H1 (cell line): Measurements from ENCODE around the gene IL10RA. TPM values are rescaled to one million over a fixed set of nuclear protein-coding genes. Genes with fewer than 3 reads are reported as not detected.

Experiments used
- CTCF ChIA-PET: fragments of 300-600 bp; sonication (Branson Sonifier 250); formaldehyde crosslinking; loops from one replicate; lab custom pipeline; 2021; ENCODE audit not compliant: partially characterized antibody; lab: Charles Lee
- POLR2A ChIA-PET: fragments of 300-600 bp; sonication (Branson Sonifier 250); formaldehyde crosslinking; loops from one replicate; lab custom pipeline; 2021; ENCODE audit warnings: inconsistent platforms; ENCODE audit not compliant: partially characterized antibody; lab: Charles Lee
- DNase-seq, 2 experiments: peaks; one replicate each; pipeline versions ENCODE4 v3.0.0 to v3.0.0-alpha.2; 2010 to 2022; ENCODE audit warnings: low spot score in 2 of 2, low read depth in 1 of 2, mixed read lengths in 1 of 2
- FAIRE-seq: peaks from 2 replicates; lab custom pipeline; 2011; peaks lifted over from hg19 to GRCh38; lab: Jason Lieb, UNC
- H2AFZ ChIP-seq: 2 replicates; pipeline ENCODE4 v1.8.1; 2012; ENCODE audit warnings: low read length, inconsistent platforms
- H2AK5ac ChIP-seq: 2 replicates; pipeline ENCODE4 v1.6.1; 2013; ENCODE audit warnings: low read depth, low read length
- H2BK120ac ChIP-seq: replicated peaks from 2 replicates; pipeline ENCODE3; 2013; ENCODE audit warnings: low read depth, low read length, inconsistent platforms
- H2BK12ac ChIP-seq: 2 replicates; pipeline ENCODE4 v1.6.1; 2013; ENCODE audit warnings: low read depth, low read length
- H2BK15ac ChIP-seq: 2 replicates; pipeline ENCODE4 v1.6.1; 2013; ENCODE audit warnings: low read length
- H2BK20ac ChIP-seq: 2 replicates; pipeline ENCODE4 v1.6.1; 2013; ENCODE audit warnings: low read length
- H2BK5ac ChIP-seq: 2 replicates; pipeline ENCODE4 v1.6.1; 2013; ENCODE audit warnings: low read depth, low read length
- H3K14ac ChIP-seq: 2 replicates; pipeline ENCODE4 v1.6.1; 2013; ENCODE audit warnings: inconsistent platforms; ENCODE audit not compliant: insufficient read length
- H3K18ac ChIP-seq: 2 replicates; pipeline ENCODE4 v1.6.1; 2013; ENCODE audit warnings: low read length; ENCODE audit errors: extremely low read depth
- H3K23ac ChIP-seq: 2 replicates; pipeline ENCODE4 v1.6.1; 2013; ENCODE audit warnings: inconsistent platforms; ENCODE audit not compliant: insufficient read length
- H3K23me2 ChIP-seq: 2 replicates; pipeline ENCODE4 v1.6.1; 2013; ENCODE audit warnings: low read depth, low read length
- H3K27ac ChIP-seq: 2 replicates; pipeline ENCODE4 v1.6.1; 2011; ENCODE audit warnings: low read depth, low read length, inconsistent platforms
- H3K27me3 ChIP-seq, 4 experiments: replicated peaks in 1 of 4; 1 replicate in 1 of 4; 2 replicates in 3 of 4; pipeline versions ENCODE4 v1.6.1 to v1.8.1; 2011 to 2013; ENCODE audit warnings: low read length in 3 of 4, mild to moderate bottlenecking in 3 of 4, inconsistent platforms in 2 of 4, mixed read lengths in 2 of 4, moderate library complexity in 1 of 4; ENCODE audit not compliant: control insufficient read depth in 3 of 4, insufficient read depth in 3 of 4; ENCODE audit errors: extremely low read depth in 1 of 4
- H3K36me3 ChIP-seq, 4 experiments: 2 replicates each; pipeline versions ENCODE4 v1.6.1 to v1.8.1; 2011 to 2013; ENCODE audit warnings: mild to moderate bottlenecking in 4 of 4, low read length in 3 of 4, moderate library complexity in 2 of 4, control low read depth in 1 of 4, inconsistent platforms in 1 of 4; ENCODE audit not compliant: insufficient read depth in 4 of 4, control insufficient read depth in 2 of 4
- H3K4ac ChIP-seq: replicated peaks from 2 replicates; pipeline ENCODE3; 2013; ENCODE audit warnings: low read length, low read depth, mixed read lengths, inconsistent platforms; ENCODE audit not compliant: insufficient read length
- H3K4me1 ChIP-seq, 4 experiments: replicated peaks in 1 of 4; 1 replicate in 1 of 4; 2 replicates in 3 of 4; pipeline versions ENCODE4 v1.6.1 to v1.8.1; 2011 to 2013; ENCODE audit warnings: low read length in 3 of 4, inconsistent platforms in 2 of 4, mixed read lengths in 1 of 4; ENCODE audit not compliant: insufficient read depth in 4 of 4, control insufficient read depth in 3 of 4
- H3K4me2 ChIP-seq, 2 experiments: 2 replicates each; pipeline versions ENCODE4 v1.6.1 to v1.8.1; 2011 to 2013; ENCODE audit warnings: low read depth in 2 of 2, low read length in 2 of 2, control low read depth in 1 of 2, inconsistent platforms in 1 of 2, mild to moderate bottlenecking in 1 of 2; ENCODE audit not compliant: insufficient read depth in 1 of 2
- H3K4me3 ChIP-seq, 4 experiments: fragments of 200-600, 300-600 bp in 1 of 4; sonication (generic), shearing (Covaris generic), sonication (Bioruptor Twin) in 1 of 4; 2 replicates each; pipeline versions ENCODE4 v1.5.1 to v1.8.1; 2011 to 2016; ENCODE audit warnings: low read length in 4 of 4, low read depth in 3 of 4, control low read depth in 2 of 4, inconsistent platforms in 2 of 4, mild to moderate bottlenecking in 2 of 4, mixed read lengths in 1 of 4, moderate library complexity in 1 of 4; ENCODE audit not compliant: insufficient read depth in 2 of 4; ENCODE audit errors: extremely low read depth in 1 of 4
- H3K56ac ChIP-seq: replicated peaks from 2 replicates; pipeline ENCODE3; 2013; ENCODE audit warnings: low read depth, mild to moderate bottlenecking, mixed read lengths, low read length, inconsistent platforms; ENCODE audit not compliant: insufficient read length
- H3K79me1 ChIP-seq: 2 replicates; pipeline ENCODE4 v1.6.1; 2013; ENCODE audit warnings: low read depth, low read length, control low read depth
- H3K79me2 ChIP-seq, 2 experiments: 2 replicates each; pipeline versions ENCODE4 v1.6.1 to v1.8.1; 2012 to 2013; ENCODE audit warnings: low read length in 2 of 2, mild to moderate bottlenecking in 2 of 2, inconsistent platforms in 1 of 2; ENCODE audit not compliant: insufficient read depth in 2 of 2, control insufficient read depth in 1 of 2
- H3K9ac ChIP-seq, 4 experiments: replicated peaks in 1 of 4; 1 replicate in 1 of 4; 2 replicates in 3 of 4; pipeline versions ENCODE4 v1.6.1 to v1.8.1; 2011 to 2013; ENCODE audit warnings: low read depth in 3 of 4, low read length in 3 of 4, control low read depth in 2 of 4, mild to moderate bottlenecking in 2 of 4, moderate library complexity in 2 of 4, inconsistent platforms in 1 of 4; ENCODE audit errors: extremely low read depth in 1 of 4
- H3K9me3 ChIP-seq, 2 experiments: 2 replicates each; pipeline versions ENCODE4 v1.6.1 to v1.8.1; 2012 to 2013; ENCODE audit warnings: mild to moderate bottlenecking in 2 of 2, moderate library complexity in 2 of 2, control low read depth in 1 of 2, inconsistent platforms in 1 of 2, low read depth in 1 of 2, low read length in 1 of 2, mixed read lengths in 1 of 2; ENCODE audit not compliant: insufficient read depth in 2 of 2
- H4K20me1 ChIP-seq, 2 experiments: replicated peaks in 1 of 2; 2 replicates each; pipeline versions ENCODE3 to v1.8.1; 2011 to 2013; ENCODE audit warnings: inconsistent platforms in 2 of 2, low read length in 2 of 2, mild to moderate bottlenecking in 1 of 2; ENCODE audit not compliant: insufficient read depth in 2 of 2, control insufficient read depth in 1 of 2
- H4K5ac ChIP-seq: 2 replicates; pipeline ENCODE4 v1.6.1; 2013; ENCODE audit warnings: low read length, low read depth, mixed read lengths, inconsistent platforms; ENCODE audit not compliant: insufficient read length
- H4K8ac ChIP-seq: 2 replicates; pipeline ENCODE4 v1.8.0; 2013; ENCODE audit warnings: mild to moderate bottlenecking, moderate library complexity, low read length, inconsistent platforms; ENCODE audit not compliant: insufficient read depth; ENCODE audit errors: extremely low read depth
- H4K91ac ChIP-seq: replicated peaks from 2 replicates; pipeline ENCODE3; 2013; ENCODE audit warnings: low read length, mixed read lengths, inconsistent platforms; ENCODE audit not compliant: insufficient read length
- KDM1A ChIP-seq: fragments of 200-600, 300-600 bp; sonication (generic); IDR thresholded peaks from 2 replicates; pipeline ENCODE4 v1.7.1; 2016; ENCODE audit warnings: mild to moderate bottlenecking, low read length, borderline replicate concordance
- RFX5 ChIP-seq: IDR thresholded peaks from 2 replicates; pipeline ENCODE4 v1.6.1; 2011; ENCODE audit warnings: low read depth, low read length, improper control_type of control experiment, borderline replicate concordance
- RNF2 ChIP-seq: fragments of 200-900, 300-1000 bp; sonication (generic); IDR thresholded peaks from 2 replicates; pipeline ENCODE4 v1.7.1; 2016; ENCODE audit warnings: borderline replicate concordance, low read depth, mild to moderate bottlenecking, antibody characterized with exemption, low read length; ENCODE audit not compliant: poor library complexity, severe bottlenecking; ENCODE audit errors: missing control alignments
- SIN3A ChIP-seq, 2 experiments: IDR thresholded peaks in 1 of 2; conservative IDR thresholded peaks in 1 of 2; 2 replicates each; pipeline ENCODE4 v1.6.1; 2011 to 2012; ENCODE audit warnings: low read length in 2 of 2, improper control_type of control experiment in 1 of 2, low read depth in 1 of 2, mild to moderate bottlenecking in 1 of 2
- SIX5 ChIP-seq: IDR thresholded peaks from 2 replicates; pipeline ENCODE4 v1.6.1; 2011; ENCODE audit warnings: mild to moderate bottlenecking, low read depth, low read length
- WGBS, 2 experiments: shearing (Covaris generic) in 1 of 2; methylation state at CpG; one replicate each; pipeline versions ENCODE4 v1.1.6 to v1.1.7; 2013 to 2015; ENCODE audit warnings: low lambda C conversion rate in 2 of 2, mixed read lengths in 2 of 2, inconsistent platforms in 1 of 2, low coverage in 1 of 2, missing lambda C conversion rate in 1 of 2; ENCODE audit not compliant: insufficient replicate concordance in 2 of 2, insufficient coverage in 1 of 2, insufficient read length in 1 of 2; ENCODE audit errors: extremely low coverage in 1 of 2, missing lambda C conversion rate in 1 of 2; 5-methylcytosine and 5-hydroxymethylcytosine counted together
- polyA plus RNA-seq, 7 experiments: library from polyadenylated mRNA; depleted of rRNA in 3 of 7; stranded (reverse) in 5 of 7; unstranded in 2 of 7; fragments of >200 nt in 5 of 7; fragments of 200-250 nt in 2 of 7; gene quantifications; 1 replicate in 5 of 7; 2 replicates in 1 of 7; 4 replicates in 1 of 7; pipeline versions ENCODE4 v1.2.1 to v1.2.3, GENCODE V29; 2011 to 2013; ENCODE audit warnings: missing spikeins in 2 of 7, mixed read lengths in 2 of 7
- total RNA-seq: library from RNA; stranded (reverse); fragmentation: NEBNext Ultra II Directional; extraction: Animal tissue kit (Norgen Biotek cat#: 25700); gene quantifications from 2 replicates; pipeline ENCODE4 v1.2.1, GENCODE V29; 2021

The IL10RA gene
- total and polyA plus RNA-seq, 2 of the 8 experiments (the other 6 are each of a cell fraction or from before 2014, with no cell fraction given), result 0.05 to 0.11 TPM

DNA sequence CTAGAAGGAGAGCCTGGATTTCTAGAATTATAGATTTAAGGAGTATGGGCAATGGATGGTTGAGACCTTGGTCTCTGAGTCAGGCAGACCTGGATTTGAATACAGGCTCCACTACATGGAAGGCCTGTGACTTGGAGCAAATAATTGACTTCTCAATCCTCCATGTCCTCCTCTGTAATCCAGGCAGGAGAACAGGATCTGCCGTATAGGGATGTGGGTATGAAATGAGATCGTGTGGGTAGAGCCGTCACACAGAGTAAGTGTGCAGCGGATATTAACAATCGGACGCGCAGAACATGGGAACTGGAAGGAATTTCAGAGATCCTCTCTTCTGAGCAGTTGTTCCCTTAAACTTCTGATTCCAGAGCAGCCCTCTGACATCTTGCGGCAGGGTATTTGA, 45.5 kb upstream of the IL10RA start:
- H3K27ac ChIP-seq, result no peak overlapping the region
- DNase-seq, result peak in 1 of 2 experiments; percentile 33
- no peak overlapping the region for H2BK5ac ChIP-seq
- H3K36me3 ChIP-seq, result no peaks in the 10 kb centered on the region
- no peaks in the 10 kb centered on the region for H3K9me3 ChIP-seq
- H2BK15ac ChIP-seq, result no peak overlapping the region
- no peak overlapping the region for H4K8ac ChIP-seq
- no peak overlapping the region for H4K91ac ChIP-seq
- H4K5ac ChIP-seq, result no peak overlapping the region
- H4K20me1 ChIP-seq, result no peaks in the 10 kb centered on the region
- H3K27me3 ChIP-seq, result no peaks in the 10 kb centered on the region; a peak in 1 of 7 replicates
- H3K79me1 ChIP-seq, result no peaks in the 10 kb centered on the region
- FAIRE-seq, result no peak
- H3K4me3 ChIP-seq, result no peak overlapping the region
- no peak overlapping the region for H3K23ac ChIP-seq
- no peaks in the 10 kb centered on the region for H3K4me1 ChIP-seq
- ChIA-PET POLR2A (no interaction called here), CTCF (interaction anchor here (1.1 to 3.7 kb wide), 6 partner anchors 11 to 124 kb away, joined by 4 to 18 read pairs (median 8); partner anchors contain the start of gene TMPRSS13)
- no peak overlapping the region for H2AFZ ChIP-seq
- no peak overlapping the region for H3K18ac ChIP-seq
- no peak overlapping the region for H3K9ac ChIP-seq
- H3K56ac ChIP-seq, result no peak overlapping the region
- no peaks in the 10 kb centered on the region for H3K23me2 ChIP-seq
- H3K4ac ChIP-seq, result no peak overlapping the region
- no peak overlapping the region for H3K14ac ChIP-seq
- WGBS, 2 experiments, result 94% methylated on average over 8 of the region's 8 CpGs; no CpG with 5 or more reads in 1 of the 2 experiments
- no peak overlapping the region for H3K4me2 ChIP-seq
- no peaks in the 10 kb centered on the region for H3K79me2 ChIP-seq
- H2AK5ac ChIP-seq, result no peak overlapping the region
- H2BK20ac ChIP-seq, result no peak overlapping the region
- H2BK120ac ChIP-seq, result no peak overlapping the region
- TF ChIP-seq SIX5 (no peak), SIN3A (conservative IDR thresholded peaks at IDR 0.05 in 1 of 2, IDR thresholded peaks at IDR 0.05 in 1 of 2; ENCODE audit: low read depth in 1 of 2, low read length in 2 of 2) (no peak), KDM1A (no peak), RNF2 (no peak), RFX5 (no peak)
- H2BK12ac ChIP-seq, result no peak overlapping the region
